ENCODE measurements around the gene MCF2L2.
"Not testable (repeated sequence)": the region's sequence is repeated elsewhere in the genome, so short reads cannot be mapped to it uniquely, and the experiment has no call there.

Gene MCF2L2

GRCh38 chr3:183394150-183394549 is 34.3 kb downstream of the MCF2L2 start:
- no peak for DNase-seq

DNA sequence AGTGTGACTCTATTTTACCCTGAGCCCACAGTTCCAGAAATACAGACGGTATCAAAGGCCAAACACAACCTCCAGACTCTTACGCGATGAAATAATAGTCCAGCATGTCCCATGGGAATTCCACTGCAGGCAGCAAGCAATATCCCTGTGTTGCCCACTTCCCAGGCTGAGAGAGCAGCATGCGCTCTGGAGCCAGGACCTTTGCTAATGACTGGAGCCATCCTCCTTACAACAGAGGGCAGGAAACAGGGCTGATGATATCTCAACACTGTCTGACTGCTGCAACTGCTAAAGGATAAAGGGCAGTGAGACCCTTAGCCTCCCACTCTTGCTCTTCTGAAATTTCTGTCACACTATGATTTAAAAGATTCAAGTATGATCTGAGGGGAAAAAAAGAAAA is 34.8 kb downstream of the MCF2L2 start:
- DNase-seq = no peak

DNA sequence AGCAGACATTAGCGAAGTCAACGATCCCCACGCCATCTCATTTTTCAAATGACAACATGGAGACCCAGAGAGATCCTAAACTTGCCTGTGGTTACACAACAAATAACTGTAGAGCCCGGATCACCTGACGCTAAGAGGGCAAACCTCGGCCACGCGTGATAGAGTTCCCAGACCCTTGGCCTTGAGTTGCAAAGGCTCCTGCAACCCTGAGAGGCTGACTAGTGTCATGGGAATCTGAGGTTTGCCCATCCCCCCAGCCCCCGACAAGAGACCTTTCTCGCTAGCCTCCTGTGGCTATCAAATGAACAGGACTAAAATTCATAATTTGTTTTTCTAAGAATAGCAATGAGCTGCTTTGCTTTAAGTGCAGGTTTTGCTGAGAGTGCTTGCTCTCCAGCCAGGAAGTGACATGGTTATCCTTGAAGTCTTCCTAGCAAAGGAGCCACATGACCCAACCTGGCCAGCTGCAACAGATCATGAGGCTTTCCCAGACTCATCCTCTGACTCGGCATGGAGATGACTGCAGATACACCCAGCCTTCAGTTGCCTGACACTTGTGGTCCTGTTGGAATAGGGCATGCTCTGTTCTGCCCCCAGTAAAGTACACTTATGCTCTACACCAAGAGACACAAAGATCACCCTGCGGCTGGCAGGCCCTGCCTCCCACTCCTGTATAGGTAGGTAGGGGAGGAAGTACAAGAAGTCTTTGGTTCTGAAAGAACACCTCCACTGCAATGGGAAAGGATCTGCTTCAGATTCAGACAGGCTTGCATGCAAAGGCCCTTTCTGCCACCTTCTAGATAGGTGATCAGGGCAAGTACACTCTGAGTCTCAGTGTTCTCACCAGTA is 36.0 kb downstream of the MCF2L2 start:
- DNase-seq = no peak

DNA sequence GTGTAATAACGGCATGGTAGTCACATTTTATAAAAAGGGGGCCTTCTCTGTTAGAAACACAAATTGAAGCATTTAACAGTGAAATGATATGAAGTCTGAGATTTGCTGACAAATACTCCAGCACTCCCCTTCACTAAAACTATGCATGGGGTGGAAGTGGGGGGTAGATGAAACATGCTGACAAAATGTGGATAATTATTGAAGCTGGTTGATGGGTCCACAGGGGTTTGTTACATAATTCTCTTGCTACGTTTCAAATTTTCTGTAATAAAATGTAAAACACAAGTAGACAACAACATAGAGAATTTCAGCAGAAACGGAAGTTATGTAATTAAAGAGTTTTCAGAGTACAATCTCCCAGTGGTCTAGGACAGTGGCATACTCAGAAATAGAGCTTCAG is 37.0 kb downstream of the MCF2L2 start:
- no peak for DNase-seq

- no peak for DNase-seq
These were observed 37.6 kb downstream of the MCF2L2 start for GRCh38 chr3:183390844-183391243.

GRCh38 chr3:183388213-183388895 is 40.1 kb downstream of the MCF2L2 start:
- no peak for DNase-seq

GRCh38 chr3:183387797-183388196 is 40.6 kb downstream of the MCF2L2 start:
- DNase-seq = no peak

- DNase-seq = no peak
These were observed 41.8 kb downstream of the MCF2L2 start for GRCh38 chr3:183386651-183387050.

GRCh38 chr3:183385698-183386613 is 42.5 kb downstream of the MCF2L2 start:
- DNase-seq = peak; percentile 24

GRCh38 chr3:183381673-183382072 is 46.7 kb downstream of the MCF2L2 start:
- no peak for DNase-seq

DNA sequence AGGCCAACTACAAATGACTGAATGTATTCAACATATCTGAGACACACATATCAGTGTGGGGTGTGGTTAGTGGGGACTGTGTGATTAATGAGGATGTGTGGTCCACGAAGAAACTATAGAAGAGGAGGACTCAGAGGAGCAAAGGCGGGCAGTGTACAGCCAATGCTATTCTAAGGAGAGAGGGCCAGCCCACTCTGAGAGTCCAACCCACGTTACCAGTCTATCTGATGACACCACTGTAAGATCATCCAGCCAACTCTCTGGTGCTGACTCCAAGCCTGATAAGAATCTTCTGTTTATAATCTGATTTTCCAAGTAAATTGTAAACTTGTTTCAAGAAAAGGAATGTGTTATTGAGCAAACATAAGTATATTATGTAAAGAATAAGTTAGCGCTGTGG is 47.2 kb downstream of the MCF2L2 start:
- no peak for DNase-seq

GRCh38 chr3:183378951-183379350 is 49.5 kb downstream of the MCF2L2 start:
- DNase-seq = no peak

- no peak for DNase-seq
These were observed 49.9 kb downstream of the MCF2L2 start for GRCh38 chr3:183378545-183378944.

DNA sequence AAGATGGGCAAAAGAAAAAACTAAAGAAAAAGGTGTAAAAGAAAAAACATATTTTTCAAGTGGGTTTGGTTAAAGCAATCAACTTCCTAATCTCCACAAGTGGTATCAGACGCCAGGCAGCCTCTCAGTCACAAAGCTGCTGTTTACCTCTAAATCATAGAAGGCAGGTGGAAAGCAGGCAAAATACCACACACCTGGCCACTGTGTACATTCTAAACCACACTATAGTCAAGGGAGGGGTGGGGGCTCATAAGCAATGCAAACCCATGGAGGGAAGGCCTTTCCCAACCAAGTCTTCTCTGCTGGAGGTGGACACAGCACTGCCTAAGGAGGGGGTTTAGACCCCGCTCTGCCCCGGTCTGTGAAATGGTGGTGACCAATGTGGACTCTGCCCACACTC is 50.4 kb downstream of the MCF2L2 start:
- peak; percentile 93 for DNase-seq

DNA sequence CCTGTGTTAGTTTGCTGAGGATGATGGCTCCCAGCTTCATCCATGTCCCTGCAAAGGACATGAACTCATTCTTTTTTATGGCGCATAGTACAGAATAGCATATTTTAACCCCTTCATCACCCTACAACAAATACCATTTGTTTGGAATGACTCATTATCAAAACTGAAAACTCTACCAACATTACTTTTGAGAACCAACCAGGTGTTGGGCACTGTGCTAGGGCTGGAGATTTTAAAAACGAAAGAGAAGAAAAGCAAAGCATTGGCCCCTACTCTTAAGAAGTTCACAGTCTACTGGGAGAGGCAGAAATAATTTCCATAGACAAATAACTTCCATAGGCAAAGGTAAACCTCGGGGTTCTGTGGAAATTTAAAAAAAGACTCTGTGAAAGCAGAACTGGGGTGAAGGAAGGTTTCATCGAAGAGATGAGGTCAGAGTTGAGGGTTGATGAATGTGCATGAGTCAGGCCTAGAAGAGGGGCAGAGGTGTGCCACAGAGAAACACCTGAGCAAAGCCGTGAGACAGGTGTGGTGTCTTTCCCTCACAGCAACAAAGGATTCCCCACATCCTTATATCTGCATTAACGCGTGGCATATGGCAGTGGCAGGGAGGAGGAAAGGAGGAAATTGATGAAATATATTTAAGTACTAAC is 51.0 kb downstream of the MCF2L2 start:
- DNase-seq = peak; percentile 93

- no peak for DNase-seq
These were observed 52.6 kb downstream of the MCF2L2 start for GRCh38 chr3:183375787-183376186.

DNA sequence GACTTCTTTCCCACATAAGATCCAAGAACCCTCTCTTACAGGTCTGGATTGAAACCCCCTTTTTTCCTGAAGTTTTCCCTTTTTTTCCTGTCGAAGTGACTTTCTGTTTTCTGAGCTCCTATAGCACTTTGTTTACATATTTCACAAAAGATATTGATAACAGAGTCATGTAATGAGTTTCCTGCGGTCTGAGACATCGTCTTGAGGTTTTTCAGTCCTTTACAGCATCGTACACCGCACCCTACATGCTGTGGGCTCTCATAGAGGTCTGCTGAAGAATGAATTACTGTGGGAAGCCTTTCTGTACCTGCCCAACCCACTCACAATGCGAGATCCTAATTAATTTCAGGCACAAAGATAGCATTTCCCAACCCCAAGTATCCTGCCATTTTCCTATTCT is 53.1 kb downstream of the MCF2L2 start:
- DNase-seq = no peak

DNA sequence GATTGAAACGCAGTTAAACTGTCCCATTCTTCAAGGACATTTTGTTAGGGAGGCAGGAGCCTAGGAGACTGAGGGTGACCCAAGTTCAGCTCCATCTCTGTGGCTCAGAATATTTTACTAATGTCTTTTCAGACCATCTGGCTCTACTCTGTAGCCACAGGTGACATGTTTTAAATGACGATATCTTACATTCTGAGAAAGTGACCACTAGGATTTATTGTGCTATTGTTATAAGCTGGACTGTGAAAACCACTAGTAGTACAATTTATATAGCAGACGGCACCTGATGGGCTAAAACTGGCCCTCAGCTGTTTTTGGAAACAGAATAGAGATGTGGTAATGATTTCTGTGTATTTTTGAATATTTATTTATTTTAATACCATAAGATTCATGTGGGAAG is 55.5 kb downstream of the MCF2L2 start:
- DNase-seq = no peak

DNA sequence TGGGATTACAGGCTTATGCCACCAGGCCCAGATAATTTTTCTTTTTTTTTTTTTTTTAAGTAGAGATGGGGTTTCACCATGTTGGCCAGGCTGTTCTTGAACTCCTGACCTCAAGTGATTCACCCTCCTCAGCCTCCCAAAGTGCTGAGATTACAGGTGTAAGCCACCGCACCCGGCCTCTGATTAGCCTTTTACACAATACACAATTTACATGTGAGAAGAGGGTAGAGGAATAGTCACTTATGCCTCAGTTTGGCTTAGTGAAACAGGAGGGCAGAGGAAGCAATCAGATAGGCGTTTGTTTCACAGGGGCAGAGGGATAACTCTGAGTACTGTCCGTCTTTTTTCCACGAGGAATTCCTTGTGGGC is 56.8 kb downstream of the MCF2L2 start:
- not testable (repeated sequence) for DNase-seq

- DNase-seq = no peak
These were observed 58.0 kb downstream of the MCF2L2 start for GRCh38 chr3:183370391-183370790.

- DNase-seq = no peak
These were observed 58.8 kb downstream of the MCF2L2 start for GRCh38 chr3:183369627-183370026.

DNA sequence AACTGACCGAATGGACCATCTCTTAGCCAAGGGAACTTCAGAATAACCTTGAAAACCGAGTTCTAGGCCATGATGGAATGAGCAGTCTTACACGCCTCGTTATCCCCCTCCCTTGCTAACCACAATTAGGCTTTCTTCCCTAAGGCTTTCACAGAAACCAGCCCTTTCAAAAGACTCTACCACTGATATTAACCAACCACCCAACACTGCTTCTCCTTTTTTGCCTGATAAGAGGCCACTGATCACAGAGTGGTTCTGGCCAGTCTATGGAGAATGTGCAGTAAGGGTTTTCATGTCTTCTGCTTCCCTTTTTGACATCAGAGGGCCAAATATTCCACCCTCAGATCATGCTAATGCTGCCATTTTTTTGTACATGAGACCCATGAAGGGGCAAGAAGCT is 59.3 kb downstream of the MCF2L2 start:
- DNase-seq = no peak
